ENCODE data around the gene SKAP2.

The SKAP2 gene

GRCh38 chr7:26675143-26675887 is 189.1 kb downstream of the SKAP2 start:
- H3K9me3 ChIP-seq (ENCODE audit: control insufficient read depth, low read length): no peaks in the 10 kb centered on the region
- no peak for DNase-seq
- H3K4me3 ChIP-seq (ENCODE audit: insufficient read depth, low read depth, low read length, poor library complexity, severe bottlenecking): no peak overlapping the region
- H3K27me3 ChIP-seq (replicated peaks; ENCODE audit: control insufficient read depth, insufficient read depth, low read length, poor library complexity, severe bottlenecking): no peaks in the 10 kb centered on the region
- no peaks in the 10 kb centered on the region for H3K36me3 ChIP-seq (ENCODE audit: control insufficient read depth, insufficient read depth, low read length)
- no peaks in the 10 kb centered on the region for H3K4me1 ChIP-seq (ENCODE audit: control insufficient read depth, insufficient read depth, low read length, poor library complexity, severe bottlenecking)
- no peak overlapping the region for H3K27ac ChIP-seq (ENCODE audit: insufficient read depth, low read length, poor library complexity, severe bottlenecking)

GRCh38 chr7:26673858-26674257 is 190.5 kb downstream of the SKAP2 start:
- no peaks in the 10 kb centered on the region for H3K36me3 ChIP-seq (ENCODE audit: control insufficient read depth, insufficient read depth, low read length)
- no peak for DNase-seq
- no peaks in the 10 kb centered on the region for H3K27me3 ChIP-seq (replicated peaks; ENCODE audit: control insufficient read depth, insufficient read depth, low read length, poor library complexity, severe bottlenecking)
- no peaks in the 10 kb centered on the region for H3K4me1 ChIP-seq (ENCODE audit: control insufficient read depth, insufficient read depth, low read length, poor library complexity, severe bottlenecking)
- no peak overlapping the region for H3K27ac ChIP-seq (ENCODE audit: insufficient read depth, low read length, poor library complexity, severe bottlenecking)
- H3K9me3 ChIP-seq (ENCODE audit: control insufficient read depth, low read length): no peaks in the 10 kb centered on the region
- H3K4me3 ChIP-seq (ENCODE audit: insufficient read depth, low read depth, low read length, poor library complexity, severe bottlenecking): no peak overlapping the region

- DNase-seq: no peak
- H3K4me3 ChIP-seq (ENCODE audit: insufficient read depth, low read depth, low read length, poor library complexity, severe bottlenecking): no peak overlapping the region
- no peaks in the 10 kb centered on the region for H3K9me3 ChIP-seq (ENCODE audit: control insufficient read depth, low read length)
- H3K36me3 ChIP-seq (ENCODE audit: control insufficient read depth, insufficient read depth, low read length): no peaks in the 10 kb centered on the region
- H3K4me1 ChIP-seq (ENCODE audit: control insufficient read depth, insufficient read depth, low read length, poor library complexity, severe bottlenecking): no peaks in the 10 kb centered on the region
- no peak overlapping the region for H3K27ac ChIP-seq (ENCODE audit: insufficient read depth, low read length, poor library complexity, severe bottlenecking)
- no peaks in the 10 kb centered on the region for H3K27me3 ChIP-seq (replicated peaks; ENCODE audit: control insufficient read depth, insufficient read depth, low read length, poor library complexity, severe bottlenecking)
Measured at GRCh38 chr7:26673271-26673670, 191.1 kb downstream of the SKAP2 start.

- no peak for DNase-seq
- Histone ChIP-seq H3K36me3 (ENCODE audit: control insufficient read depth, insufficient read depth, low read length) (no peaks in the 10 kb centered on the region), H3K9me3 (ENCODE audit: control insufficient read depth, low read length) (no peaks in the 10 kb centered on the region), H3K4me3 (ENCODE audit: insufficient read depth, low read depth, low read length, poor library complexity, severe bottlenecking) (no peak overlapping the region), H3K27ac (ENCODE audit: insufficient read depth, low read length, poor library complexity, severe bottlenecking) (no peak overlapping the region), H3K27me3 (replicated peaks; ENCODE audit: control insufficient read depth, insufficient read depth, low read length, poor library complexity, severe bottlenecking) (no peaks in the 10 kb centered on the region), H3K4me1 (ENCODE audit: control insufficient read depth, insufficient read depth, low read length, poor library complexity, severe bottlenecking) (no peaks in the 10 kb centered on the region)
Measured at GRCh38 chr7:26670841-26671240, 193.5 kb downstream of the SKAP2 start.

GRCh38 chr7:26670290-26670689 is 194.1 kb downstream of the SKAP2 start:
- DNase-seq: no peak
- Histone ChIP-seq H3K4me1 (ENCODE audit: control insufficient read depth, insufficient read depth, low read length, poor library complexity, severe bottlenecking) (no peaks in the 10 kb centered on the region), H3K27ac (ENCODE audit: insufficient read depth, low read length, poor library complexity, severe bottlenecking) (no peak overlapping the region), H3K27me3 (replicated peaks; ENCODE audit: control insufficient read depth, insufficient read depth, low read length, poor library complexity, severe bottlenecking) (no peaks in the 10 kb centered on the region), H3K36me3 (ENCODE audit: control insufficient read depth, insufficient read depth, low read length) (no peaks in the 10 kb centered on the region), H3K4me3 (ENCODE audit: insufficient read depth, low read depth, low read length, poor library complexity, severe bottlenecking) (no peak overlapping the region), H3K9me3 (ENCODE audit: control insufficient read depth, low read length) (no peaks in the 10 kb centered on the region)

GRCh38 chr7:26668821-26669220 is 195.6 kb downstream of the SKAP2 start:
- no peaks in the 10 kb centered on the region for H3K9me3 ChIP-seq (ENCODE audit: control insufficient read depth, low read length)
- DNase-seq: no peak
- no peak overlapping the region for H3K4me3 ChIP-seq (ENCODE audit: insufficient read depth, low read depth, low read length, poor library complexity, severe bottlenecking)
- no peaks in the 10 kb centered on the region for H3K27me3 ChIP-seq (replicated peaks; ENCODE audit: control insufficient read depth, insufficient read depth, low read length, poor library complexity, severe bottlenecking)
- no peak overlapping the region for H3K27ac ChIP-seq (ENCODE audit: insufficient read depth, low read length, poor library complexity, severe bottlenecking)
- no peaks in the 10 kb centered on the region for H3K36me3 ChIP-seq (ENCODE audit: control insufficient read depth, insufficient read depth, low read length)
- no peaks in the 10 kb centered on the region for H3K4me1 ChIP-seq (ENCODE audit: control insufficient read depth, insufficient read depth, low read length, poor library complexity, severe bottlenecking)

GRCh38 chr7:26667514-26668133 is 196.8 kb downstream of the SKAP2 start:
- H3K27ac ChIP-seq (ENCODE audit: insufficient read depth, low read length, poor library complexity, severe bottlenecking): no peak overlapping the region

GRCh38 chr7:26664735-26665416 is 199.5 kb downstream of the SKAP2 start:
- no peaks in the 10 kb centered on the region for H3K27me3 ChIP-seq (replicated peaks; ENCODE audit: control insufficient read depth, insufficient read depth, low read length, poor library complexity, severe bottlenecking)
- no peak overlapping the region for H3K27ac ChIP-seq (ENCODE audit: insufficient read depth, low read length, poor library complexity, severe bottlenecking)
- no peaks in the 10 kb centered on the region for H3K4me1 ChIP-seq (ENCODE audit: control insufficient read depth, insufficient read depth, low read length, poor library complexity, severe bottlenecking)
- no peaks in the 10 kb centered on the region for H3K36me3 ChIP-seq (ENCODE audit: control insufficient read depth, insufficient read depth, low read length)
- no peaks in the 10 kb centered on the region for H3K9me3 ChIP-seq (ENCODE audit: control insufficient read depth, low read length)
- DNase-seq: peak in 1 of 3 donors; percentile 9
- peak overlapping the region; percentile 36 for H3K4me3 ChIP-seq (ENCODE audit: insufficient read depth, low read depth, low read length, poor library complexity, severe bottlenecking)

More at GRCh38 chr7:26667514-26668133, 196.8 kb downstream of the SKAP2 start:
- DNase-seq: peak; percentile 0 to 33 (median 1)
- no peaks in the 10 kb centered on the region for H3K36me3 ChIP-seq (ENCODE audit: control insufficient read depth, insufficient read depth, low read length)
- no peaks in the 10 kb centered on the region for H3K4me1 ChIP-seq (ENCODE audit: control insufficient read depth, insufficient read depth, low read length, poor library complexity, severe bottlenecking)
- H3K4me3 ChIP-seq (ENCODE audit: insufficient read depth, low read depth, low read length, poor library complexity, severe bottlenecking): no peak overlapping the region
- no peaks in the 10 kb centered on the region for H3K27me3 ChIP-seq (replicated peaks; ENCODE audit: control insufficient read depth, insufficient read depth, low read length, poor library complexity, severe bottlenecking)
- H3K9me3 ChIP-seq (ENCODE audit: control insufficient read depth, low read length): no peaks in the 10 kb centered on the region

GRCh38 chr7:26664274-26664673 is 200.1 kb downstream of the SKAP2 start:
- Histone ChIP-seq H3K36me3 (ENCODE audit: control insufficient read depth, insufficient read depth, low read length) (no peaks in the 10 kb centered on the region), H3K9me3 (ENCODE audit: control insufficient read depth, low read length) (no peaks in the 10 kb centered on the region), H3K27me3 (replicated peaks; ENCODE audit: control insufficient read depth, insufficient read depth, low read length, poor library complexity, severe bottlenecking) (no peaks in the 10 kb centered on the region), H3K4me3 (ENCODE audit: insufficient read depth, low read depth, low read length, poor library complexity, severe bottlenecking) (peak overlapping the region; percentile 36), H3K27ac (ENCODE audit: insufficient read depth, low read length, poor library complexity, severe bottlenecking) (no peak overlapping the region), H3K4me1 (ENCODE audit: control insufficient read depth, insufficient read depth, low read length, poor library complexity, severe bottlenecking) (no peaks in the 10 kb centered on the region)
- no peak for DNase-seq

GRCh38 chr7:26663874-26664273 is 200.5 kb downstream of the SKAP2 start:
- Histone ChIP-seq H3K27me3 (replicated peaks; ENCODE audit: control insufficient read depth, insufficient read depth, low read length, poor library complexity, severe bottlenecking) (no peaks in the 10 kb centered on the region), H3K4me3 (ENCODE audit: insufficient read depth, low read depth, low read length, poor library complexity, severe bottlenecking) (no peak overlapping the region), H3K36me3 (ENCODE audit: control insufficient read depth, insufficient read depth, low read length) (no peaks in the 10 kb centered on the region), H3K27ac (ENCODE audit: insufficient read depth, low read length, poor library complexity, severe bottlenecking) (no peak overlapping the region), H3K9me3 (ENCODE audit: control insufficient read depth, low read length) (no peaks in the 10 kb centered on the region), H3K4me1 (ENCODE audit: control insufficient read depth, insufficient read depth, low read length, poor library complexity, severe bottlenecking) (no peaks in the 10 kb centered on the region)
- no peak for DNase-seq

Measured in effector memory CD4-positive, alpha-beta T cell (primary cell).